Liver (tissue), 3 donors: Measurements from ENCODE around the gene CNTN2.

Experiments
- CTCF ChIP-seq: fragments of 150-350 bp; IDR thresholded peaks from 2 replicates; pipeline ENCODE4 v1.5.1; 2017; ENCODE audit warnings: improper control_type of control experiment, low read depth, low read length; ENCODE audit not compliant: missing input control
- EGR1 ChIP-seq, 2 donors: IDR thresholded peaks; 2 replicates each; pipeline ENCODE4 v1.6.1; 2016 to 2018; ENCODE audit warnings: antibody characterized with exemption in 2 of 2, low read depth in 2 of 2
- FOXA1 ChIP-seq: IDR thresholded peaks from 2 replicates; pipeline ENCODE4 v1.6.1; 2016; ENCODE audit warnings: antibody characterized with exemption
- GABPA ChIP-seq, 2 donors: IDR thresholded peaks in 1 of 2; conservative IDR thresholded peaks in 1 of 2; 2 replicates each; pipeline ENCODE4 v1.6.1; 2016; ENCODE audit warnings: antibody characterized with exemption in 2 of 2, mild to moderate bottlenecking in 1 of 2, moderate library complexity in 1 of 2
- JUND ChIP-seq, 2 donors: IDR thresholded peaks; 2 replicates each; pipeline ENCODE4 v1.6.1; 2016; ENCODE audit warnings: antibody characterized with exemption in 2 of 2
- RAD21 ChIP-seq, 2 donors: IDR thresholded peaks; 2 replicates each; pipeline ENCODE4 v1.6.1; 2016; ENCODE audit warnings: antibody characterized with exemption in 2 of 2, mild to moderate bottlenecking in 2 of 2
- REST ChIP-seq: IDR thresholded peaks from 2 replicates; pipeline ENCODE4 v1.6.1; 2016; ENCODE audit warnings: antibody characterized with exemption, mild to moderate bottlenecking
- RXRA ChIP-seq, 2 donors: IDR thresholded peaks; 2 replicates each; pipeline ENCODE4 v1.6.1; 2017 to 2018; ENCODE audit warnings: antibody characterized with exemption in 2 of 2, mild to moderate bottlenecking in 1 of 2
- SP1 ChIP-seq: IDR thresholded peaks from 2 replicates; pipeline ENCODE4 v1.6.1; 2018; ENCODE audit warnings: antibody characterized with exemption, mild to moderate bottlenecking
- TAF1 ChIP-seq: conservative IDR thresholded peaks from 2 replicates; pipeline ENCODE4 v1.6.1; 2016; ENCODE audit warnings: antibody characterized with exemption, mild to moderate bottlenecking
- YY1 ChIP-seq: IDR thresholded peaks from 2 replicates; pipeline ENCODE4 v1.6.1; 2016; ENCODE audit warnings: antibody characterized with exemption, mild to moderate bottlenecking
- ZBTB33 ChIP-seq: IDR thresholded peaks from 2 replicates; pipeline ENCODE4 v1.6.1; 2016; ENCODE audit warnings: antibody characterized with exemption
- TF ChIP-seq, protein P1 (sequence below): IDR thresholded peaks from 2 replicates; pipeline ENCODE4 v1.6.1; 2016; ENCODE audit warnings: antibody characterized with exemption
- TF ChIP-seq, protein P2 (sequence below): IDR thresholded peaks from 2 replicates; pipeline ENCODE4 v1.6.1; 2016; ENCODE audit warnings: antibody characterized with exemption
- donor health status: healthy.
- donor health status: healthy.

DNA sequence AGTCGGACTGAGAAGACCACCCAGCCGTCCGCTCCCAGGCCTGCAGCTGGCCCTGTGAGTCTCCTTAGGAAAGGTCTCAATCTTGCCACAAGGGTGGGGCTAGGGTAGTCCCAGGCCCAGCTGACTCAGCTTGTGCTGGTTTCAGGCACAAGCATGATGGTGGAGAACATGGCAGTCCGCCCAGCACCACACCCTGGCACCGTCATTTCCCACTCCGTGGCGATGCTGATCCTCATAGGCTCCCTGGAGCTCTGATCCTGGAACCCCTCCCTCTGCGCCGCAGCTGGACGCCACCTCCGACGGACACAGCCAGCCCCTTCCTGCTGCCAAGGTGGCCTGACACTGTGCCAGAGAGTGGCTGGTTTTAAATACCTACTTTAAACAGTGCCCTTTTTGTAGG is 30.5 kb downstream of the CNTN2 start:
- TF ChIP-seq GABPA (IDR thresholded peaks at IDR 0.05 in 1 of 2, conservative IDR thresholded peaks at IDR 0.05 in 1 of 2) = no peak
- no peak for TF ChIP-seq SP1
- TF ChIP-seq, protein P1, sequence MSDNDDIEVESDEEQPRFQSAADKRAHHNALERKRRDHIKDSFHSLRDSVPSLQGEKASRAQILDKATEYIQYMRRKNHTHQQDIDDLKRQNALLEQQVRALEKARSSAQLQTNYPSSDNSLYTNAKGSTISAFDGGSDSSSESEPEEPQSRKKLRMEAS = no peak
- no peak for TF ChIP-seq JUND (IDR thresholded peaks at IDR 0.05)
- no peak for TF ChIP-seq CTCF
- TF ChIP-seq RAD21 (IDR thresholded peaks at IDR 0.05) = no peak
- TF ChIP-seq ZBTB33 = no peak
- TF ChIP-seq REST = no peak
- no peak for TF ChIP-seq YY1
- TF ChIP-seq, protein P2, sequence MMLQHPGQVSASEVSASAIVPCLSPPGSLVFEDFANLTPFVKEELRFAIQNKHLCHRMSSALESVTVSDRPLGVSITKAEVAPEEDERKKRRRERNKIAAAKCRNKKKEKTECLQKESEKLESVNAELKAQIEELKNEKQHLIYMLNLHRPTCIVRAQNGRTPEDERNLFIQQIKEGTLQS = no peak
- no peak for TF ChIP-seq FOXA1
- no peak for TF ChIP-seq TAF1
- TF ChIP-seq EGR1 (IDR thresholded peaks at IDR 0.05; ENCODE audit: low read depth in 2 of 2) = no peak
- TF ChIP-seq RXRA (IDR thresholded peaks at IDR 0.05) = no peak
